HG03097 (cell line): ENCODE measurements around the gene NBEAL1.
"Not testable (repeated sequence)": the region's sequence is repeated elsewhere in the genome, so short reads cannot be mapped to it uniquely, and the experiment has no call there.

ENCODE experiments used
- ATAC-seq: cut with Tn5 transposase; IDR thresholded peaks from one replicate; pipeline ENCODE4 v1.9.1; 2021; ENCODE audit not compliant: unreplicated experiment, low FRiP score

The NBEAL1 gene

DNA sequence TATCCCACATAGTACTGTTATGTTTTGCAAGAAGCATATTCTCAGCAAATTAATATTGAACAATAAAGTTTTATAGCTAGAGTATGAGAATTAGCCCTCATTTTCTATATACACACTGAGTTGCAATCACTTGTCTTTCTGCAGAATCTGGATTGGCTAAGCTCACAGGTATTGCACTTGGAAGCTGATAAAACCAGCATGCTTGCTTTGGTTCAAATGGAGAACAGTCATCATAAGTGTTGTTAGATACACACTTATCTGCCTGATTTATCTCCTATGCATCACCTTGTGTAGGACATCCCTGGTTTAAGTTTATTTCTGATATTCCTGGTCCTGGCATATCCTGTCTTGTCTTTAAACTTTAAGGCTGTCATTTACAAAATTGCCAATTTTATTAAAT is 186.2 kb downstream of the NBEAL1 start:
- ATAC-seq = no peak

DNA sequence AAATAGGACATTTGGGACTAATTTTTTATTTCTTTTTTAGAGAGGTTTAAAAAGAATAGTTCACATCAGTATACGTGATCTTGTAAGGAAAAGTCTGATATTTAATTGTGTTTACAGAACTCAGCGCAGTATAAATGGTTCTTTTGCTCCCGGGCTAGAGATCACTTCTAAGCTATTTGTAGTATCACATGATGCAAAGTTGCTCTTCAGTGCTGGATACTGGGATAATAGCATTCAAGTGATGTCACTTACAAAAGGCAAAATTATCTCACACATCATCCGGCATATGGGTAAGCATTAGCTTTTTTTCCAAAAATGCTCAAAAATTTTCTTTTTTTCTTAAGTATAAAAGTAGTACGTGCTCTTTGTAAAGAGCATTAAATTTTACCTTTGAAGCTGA is 186.8 kb downstream of the NBEAL1 start:
- no peak for ATAC-seq

DNA sequence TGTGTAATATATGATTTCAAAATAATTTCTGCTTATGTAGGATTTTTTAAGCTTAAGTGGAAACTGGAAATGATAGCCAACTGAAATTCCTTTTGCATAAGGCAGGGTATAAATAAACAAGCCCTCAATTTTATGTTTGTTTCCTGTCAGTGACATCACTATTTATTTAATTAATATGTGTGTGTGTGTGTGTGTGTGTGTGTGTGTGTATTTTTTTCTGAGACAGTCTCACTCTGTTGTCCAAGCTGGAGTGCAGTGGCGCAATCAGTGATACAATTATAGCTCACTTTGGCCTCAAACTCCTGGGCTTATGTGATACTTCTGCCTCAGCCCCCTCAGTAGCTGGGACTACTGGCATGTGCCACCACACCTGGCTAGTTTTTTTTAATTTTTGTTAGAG is 194.9 kb downstream of the NBEAL1 start:
- no peak for ATAC-seq

DNA sequence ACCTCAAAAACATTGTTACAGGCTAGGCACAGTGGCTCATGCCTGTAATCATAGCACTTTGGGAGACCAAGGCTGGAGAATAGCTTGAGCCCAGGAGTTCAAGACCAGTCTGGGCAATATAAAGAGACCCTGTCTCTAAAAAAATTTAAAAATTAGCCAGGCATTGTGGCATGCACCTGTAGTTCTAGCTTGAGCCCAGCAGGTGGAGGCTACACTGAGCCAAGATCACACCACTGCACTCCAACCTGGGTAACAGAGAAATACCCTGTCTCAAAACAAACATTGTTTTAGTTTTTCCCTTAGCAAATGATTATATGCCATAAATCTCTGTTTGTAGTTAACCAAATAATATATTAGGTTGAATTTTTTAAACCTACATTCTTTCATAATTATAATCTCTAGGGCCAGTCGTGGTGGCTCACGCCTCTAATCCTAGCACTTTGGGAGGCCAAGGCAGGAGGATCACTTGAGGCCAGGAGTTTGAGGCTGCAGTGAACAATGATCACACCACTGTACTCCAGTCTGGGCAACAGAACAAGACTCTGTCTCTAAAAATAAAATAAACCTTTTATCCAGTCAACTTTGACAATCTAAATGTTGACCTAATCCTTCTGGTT is 210.9 kb downstream of the NBEAL1 start:
- no peak for ATAC-seq

DNA sequence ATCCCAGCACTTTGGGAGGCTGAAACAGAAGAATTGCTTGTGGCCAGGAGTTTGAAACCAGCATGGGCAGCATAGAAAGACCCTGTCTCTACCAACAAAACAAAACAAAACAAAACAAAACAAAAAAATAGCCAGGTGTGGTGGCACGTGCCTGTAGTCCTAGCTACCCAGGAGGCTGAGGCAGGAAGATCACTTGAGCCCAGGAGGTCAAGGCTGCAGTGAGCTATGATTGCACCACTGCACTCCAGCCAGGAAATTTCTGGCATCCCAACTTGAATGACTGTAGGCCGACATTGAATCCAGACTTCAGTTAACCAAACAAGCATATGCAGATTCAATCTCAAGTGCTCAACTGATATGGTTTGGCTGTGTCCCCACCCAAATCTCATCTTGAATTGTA is 215.0 kb downstream of the NBEAL1 start:
- not testable (repeated sequence) for ATAC-seq

DNA sequence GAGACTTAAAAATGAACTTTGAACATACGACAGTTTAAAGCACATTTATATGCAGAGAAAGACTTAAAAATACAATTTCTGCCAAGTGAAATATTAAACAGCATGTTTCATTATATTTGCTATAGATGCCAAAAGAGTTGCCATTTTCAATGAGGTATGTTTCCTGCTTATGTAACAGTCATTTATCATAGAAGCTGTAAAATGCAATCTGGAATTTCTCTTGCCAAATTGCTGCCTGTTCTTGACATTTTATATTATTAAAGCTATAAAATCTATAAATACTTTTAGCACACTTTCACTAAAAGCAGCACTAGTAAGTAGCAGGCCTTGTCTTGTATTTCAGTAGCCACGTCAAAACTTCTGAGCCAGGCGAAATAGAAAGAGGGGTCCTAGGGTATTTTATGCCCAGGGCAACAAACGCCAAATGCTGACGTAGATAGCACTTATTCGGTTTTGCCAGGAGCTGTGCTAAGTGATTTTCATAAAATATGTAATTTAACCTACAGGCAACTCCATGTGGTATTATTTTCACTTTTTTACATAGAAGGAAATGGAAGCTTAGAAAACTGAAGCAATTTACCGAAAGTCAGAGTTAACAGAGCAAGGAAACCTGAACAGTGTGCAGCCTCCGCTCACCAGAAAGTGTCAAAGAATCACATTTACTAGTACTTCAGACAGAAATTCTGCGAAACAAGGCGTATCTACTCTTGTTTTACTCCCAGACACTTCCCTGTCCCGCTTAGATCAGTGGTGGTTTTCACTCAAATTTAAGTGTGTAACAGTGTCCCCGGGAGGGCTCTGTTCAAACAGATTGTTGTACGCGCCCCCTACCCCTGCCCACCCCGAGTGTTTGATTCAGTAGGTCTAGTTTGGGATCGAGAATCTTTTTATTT is 222.9 kb downstream of the NBEAL1 start:
- ATAC-seq = no peak

DNA sequence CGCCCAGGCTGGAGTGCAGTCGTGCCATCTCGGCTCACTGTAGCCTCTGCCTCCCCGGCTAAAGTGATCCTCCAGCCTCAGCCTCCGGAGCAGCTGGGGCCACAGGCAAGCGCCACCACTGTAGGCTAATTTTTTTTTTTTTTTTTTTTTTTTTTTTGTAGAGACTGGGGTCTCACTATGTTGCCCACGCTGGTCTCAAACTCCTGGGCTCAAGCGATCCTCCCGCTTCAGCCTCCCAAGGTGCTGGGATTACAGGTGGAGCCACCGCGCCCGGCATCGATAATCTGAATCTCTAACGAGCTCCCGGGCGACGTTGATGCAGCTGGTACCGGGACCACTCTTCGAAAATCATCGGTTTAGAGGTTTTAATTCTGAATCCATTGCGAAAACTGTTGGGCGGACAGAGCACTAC is 223.6 kb downstream of the NBEAL1 start:
- no peak for ATAC-seq

DNA sequence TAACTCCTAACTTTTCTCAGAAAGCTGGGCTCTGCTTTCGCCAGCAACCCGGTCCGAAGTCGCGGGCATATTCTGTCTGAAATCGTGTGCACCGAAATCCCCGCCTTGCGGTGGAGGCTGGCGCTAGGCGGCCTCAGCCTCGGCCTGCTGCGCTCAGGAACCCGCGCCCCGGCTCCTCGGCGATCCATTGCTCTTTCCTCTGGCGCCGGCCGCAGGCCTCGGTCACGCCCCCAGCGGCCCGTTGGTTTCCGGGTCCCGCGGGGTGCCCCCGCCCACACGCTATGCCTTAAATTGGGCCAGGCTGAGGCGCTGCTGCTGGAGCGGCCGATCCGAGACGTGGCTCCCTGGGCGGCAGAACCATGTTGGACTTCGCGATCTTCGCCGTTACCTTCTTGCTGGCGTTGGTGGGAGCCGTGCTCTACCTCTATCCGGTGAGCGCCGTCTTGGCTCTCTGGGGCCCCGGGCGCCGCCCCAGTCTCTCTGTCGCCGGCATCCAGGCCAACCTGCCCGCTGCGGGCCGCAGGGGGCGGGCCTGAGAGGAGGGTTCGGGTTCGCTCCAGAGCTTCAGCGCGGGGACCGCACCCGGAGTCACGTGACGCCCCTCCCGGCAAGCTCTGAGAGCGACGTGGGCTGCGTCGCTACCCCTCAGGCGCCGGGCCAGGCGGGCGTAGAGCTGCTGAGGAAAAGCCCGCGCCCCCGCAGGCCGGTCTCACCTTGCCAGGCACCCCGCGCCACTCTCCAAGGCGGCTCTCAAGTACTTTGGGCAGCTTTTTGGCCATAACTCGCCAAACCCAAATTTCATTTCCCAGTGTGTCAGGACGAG is 224.2 kb downstream of the NBEAL1 start, which contains the start of gene CYP20A1:
Gene CYP20A1, plus strand, starts transcription at position 315 of the 823 bp plus-strand sequence. Its CDS starts 45 bp downstream, at position 360.
- ATAC-seq = peak; percentile 88

DNA sequence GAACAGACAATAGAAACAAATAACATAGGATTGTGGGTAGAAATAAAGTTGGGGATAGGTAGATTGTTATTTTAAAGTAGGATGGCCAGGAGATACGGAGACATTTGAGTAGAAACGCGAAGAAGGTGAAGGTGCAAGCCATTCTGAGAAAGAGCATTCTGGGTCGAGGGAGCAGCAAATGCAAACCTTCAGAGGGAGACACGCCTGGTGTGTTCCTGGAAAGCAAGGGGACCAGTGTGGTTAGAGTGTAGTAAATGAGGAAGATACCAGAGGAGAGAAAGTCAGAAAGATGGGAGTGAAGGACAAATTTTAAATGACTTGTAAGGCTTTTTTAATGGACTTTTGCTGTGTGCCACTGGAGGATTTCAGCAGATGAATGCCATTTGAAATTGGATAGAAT is 225.8 kb downstream of the NBEAL1 start:
- ATAC-seq = no peak

DNA sequence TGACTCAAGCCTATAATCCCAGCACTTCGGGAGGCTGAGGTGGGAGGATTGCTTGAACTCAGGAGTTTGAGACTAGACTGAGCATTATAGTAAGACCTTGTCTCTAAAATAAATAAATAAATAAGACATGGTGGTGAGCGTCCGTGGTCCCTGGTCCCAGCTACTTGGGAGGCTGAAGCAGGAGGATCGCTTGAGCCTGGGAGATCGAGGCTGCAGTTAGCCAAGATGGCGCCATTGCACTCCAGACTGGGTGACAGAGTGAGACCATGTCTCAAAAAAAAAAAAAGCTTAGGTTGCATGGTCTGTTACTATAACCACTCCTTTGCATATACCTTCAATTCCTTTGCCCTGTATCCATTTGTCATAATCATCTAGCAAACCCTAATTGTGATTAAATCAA is 227.8 kb downstream of the NBEAL1 start:
- no peak for ATAC-seq

DNA sequence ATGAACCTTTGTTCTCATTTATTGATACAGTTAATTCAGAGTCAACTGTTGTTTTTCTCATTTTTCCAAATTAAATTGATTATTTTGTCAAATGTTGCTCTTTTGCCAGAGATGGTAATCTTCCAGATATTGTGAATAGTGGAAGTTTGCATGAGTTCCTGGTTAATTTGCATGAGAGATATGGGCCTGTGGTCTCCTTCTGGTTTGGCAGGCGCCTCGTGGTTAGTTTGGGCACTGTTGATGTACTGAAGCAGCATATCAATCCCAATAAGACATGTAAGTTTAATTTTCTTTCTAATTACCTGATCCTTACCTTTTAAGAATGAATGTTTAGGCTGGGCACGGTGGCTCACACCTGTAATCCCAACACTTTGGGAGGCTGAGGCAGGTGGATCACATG is 232.0 kb downstream of the NBEAL1 start:
- no peak for ATAC-seq

DNA sequence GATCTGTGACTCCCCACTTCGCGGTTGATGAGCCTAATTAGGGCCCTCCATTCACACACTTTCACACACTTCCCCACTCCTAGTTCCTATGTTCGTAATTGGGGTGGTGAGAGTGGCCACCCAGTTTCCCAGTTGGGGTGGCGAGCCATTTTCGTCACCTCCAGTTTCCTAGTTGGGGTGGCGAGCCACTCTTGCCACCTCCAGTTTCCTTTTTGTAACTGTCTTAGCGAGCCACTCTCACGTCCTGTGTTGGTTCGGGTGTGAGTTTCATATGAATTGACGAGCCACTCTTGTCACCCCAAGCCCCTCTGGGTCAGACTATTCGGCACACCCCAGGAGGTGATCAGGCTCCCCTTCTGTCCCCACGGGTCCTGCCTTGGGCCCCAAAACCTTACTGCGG is 238.1 kb downstream of the NBEAL1 start:
- no peak for ATAC-seq

DNA sequence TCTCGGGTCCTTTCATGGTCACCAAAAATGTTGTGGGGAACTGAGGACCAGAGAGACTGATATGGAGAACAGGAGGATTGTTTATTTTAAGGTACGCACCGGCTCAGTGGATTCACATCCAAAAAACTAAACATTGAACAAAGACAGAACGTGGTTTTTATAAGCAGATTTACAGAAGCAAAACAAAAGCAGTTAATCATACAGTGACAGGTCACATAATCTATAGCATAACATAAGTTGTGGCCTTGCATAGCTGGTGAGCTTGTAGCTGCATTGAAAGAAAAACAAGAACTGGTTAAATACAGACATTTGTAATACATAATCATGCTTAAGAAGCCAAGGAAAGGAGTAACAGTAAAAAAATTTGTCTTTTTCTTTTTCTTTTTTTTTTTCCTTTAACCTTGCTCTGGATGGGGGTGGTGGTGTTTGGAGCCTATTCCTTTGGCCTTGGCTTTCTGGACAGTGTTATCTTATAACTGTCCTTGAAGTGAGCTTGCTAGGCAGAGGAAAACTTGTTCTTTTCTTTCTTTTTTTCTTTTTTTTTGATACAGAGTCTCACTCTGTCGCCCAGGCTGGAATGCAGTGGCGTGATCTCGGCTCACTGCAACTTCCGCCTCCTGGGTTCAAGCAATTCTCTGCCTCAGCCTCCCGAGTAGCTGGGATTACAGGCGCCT is 238.9 kb downstream of the NBEAL1 start:
- not testable (repeated sequence) for ATAC-seq

DNA sequence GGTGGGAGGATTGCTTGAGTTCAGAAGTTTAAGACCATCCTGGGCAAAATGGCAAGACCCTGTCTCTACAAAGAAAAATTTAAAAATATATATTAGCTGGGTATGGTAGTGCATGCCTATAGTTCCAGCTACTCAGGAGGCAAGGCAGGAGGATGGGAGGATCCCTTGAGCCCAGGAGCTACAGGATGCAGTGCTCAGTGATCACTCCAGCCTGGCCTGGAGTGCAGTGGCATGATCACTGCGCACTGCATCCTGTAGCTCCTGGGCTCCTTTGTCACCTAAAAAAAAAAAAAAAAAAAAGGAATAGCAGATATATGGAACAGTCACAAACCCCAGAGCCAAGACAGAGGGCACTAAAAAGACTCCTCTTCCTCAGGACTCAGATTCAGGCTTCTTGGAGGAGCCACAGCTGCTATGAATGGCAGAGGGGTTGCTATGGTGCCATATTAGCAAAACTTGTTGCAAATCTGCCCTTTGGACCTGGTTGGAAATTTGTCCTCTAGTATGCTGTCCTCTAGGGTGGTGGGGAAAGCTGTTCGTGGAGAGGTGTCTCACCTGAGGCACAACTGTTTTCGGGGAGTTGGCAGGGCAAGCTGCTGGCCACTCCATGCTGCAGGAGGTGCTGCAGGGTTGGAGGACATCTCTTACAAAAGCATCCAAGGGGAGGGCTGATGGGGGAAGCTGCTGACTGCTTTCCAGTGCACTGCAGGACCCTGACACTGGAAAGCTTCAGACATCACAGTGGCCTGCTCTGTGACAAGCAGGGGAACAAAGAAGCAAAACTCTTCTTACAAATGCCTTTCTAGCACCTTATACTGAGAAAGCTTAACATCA is 246.9 kb downstream of the NBEAL1 start:
- ATAC-seq = no peak
